Calu3 (cell line): ENCODE measurements around the gene HSPB2. TPM values are rescaled to one million over a fixed set of nuclear protein-coding genes. Genes with fewer than 3 reads are reported as not detected.

Experiments used
- Bru-seq: library from RNA; stranded (reverse); fragments of 400-500 nt; gene quantifications from one replicate; lab custom pipeline; 2021; lab: Mats Ljungman, UMichigan
- BruChase-seq, 2 experiments: library from RNA; stranded (reverse); fragments of 400-500 nt; gene quantifications; one replicate each; lab custom pipeline; 2021; lab: Mats Ljungman, UMichigan
- BruUV-seq: library from RNA; stranded (reverse); fragments of 400-500 nt; replicated peaks from 2 replicates; lab custom pipeline; 2021; lab: Mats Ljungman, UMichigan
- CTCF ChIA-PET: fragments of 300-600 bp; sonication (Branson Sonifier 250); formaldehyde crosslinking; loops from one replicate; lab custom pipeline; 2022; ENCODE audit warnings: antibody characterized with exemption; lab: Charles Lee
- DNase-seq: peaks from one replicate; pipeline ENCODE4 v3.0.0; 2022
- H3K27ac Mint-ChIP-seq: one replicate; pipeline ENCODE4 v1.8.0; 2022; ENCODE audit warnings: mixed read lengths; ENCODE audit not compliant: unreplicated experiment
- H3K27me3 Mint-ChIP-seq: one replicate; pipeline ENCODE4 v1.8.0; 2022; ENCODE audit warnings: mixed read lengths; ENCODE audit not compliant: unreplicated experiment
- H3K36me3 Mint-ChIP-seq: one replicate; pipeline ENCODE4 v1.8.0; 2022; ENCODE audit warnings: mild to moderate bottlenecking, moderate library complexity, mixed read lengths; ENCODE audit not compliant: insufficient read depth, unreplicated experiment
- H3K4me1 Mint-ChIP-seq: one replicate; pipeline ENCODE4 v1.8.0; 2022; ENCODE audit warnings: mild to moderate bottlenecking, low read depth, mixed read lengths; ENCODE audit not compliant: unreplicated experiment
- H3K4me3 Mint-ChIP-seq: one replicate; pipeline ENCODE4 v1.8.0; 2022; ENCODE audit warnings: mild to moderate bottlenecking, low read depth, moderate library complexity, mixed read lengths; ENCODE audit not compliant: unreplicated experiment
- H3K9me3 Mint-ChIP-seq: one replicate; pipeline ENCODE4 v1.8.0; 2022; ENCODE audit warnings: low read depth, mixed read lengths; ENCODE audit not compliant: unreplicated experiment
- CTCF ChIP-seq: fragments of 200-600 bp; IDR thresholded peaks from one replicate; pipeline ENCODE4 v1.8.0; 2022; ENCODE audit warnings: antibody characterized with exemption; ENCODE audit not compliant: unreplicated experiment
- intact Hi-C: fragments of 100-400 bp; cut with micrococcal nuclease; formaldehyde crosslinking; loops from one replicate; pipeline ENCODE4 v1.10.0; 2022; ENCODE audit not compliant: unreplicated experiment
- long read RNA-seq: library from polyadenylated mRNA; stranded (forward); transcript quantifications from one replicate; pipeline ENCODE4 v2.0.0, GENCODE V29; 2022
- total RNA-seq: library from RNA; stranded (reverse); gene quantifications from 2 replicates; pipeline ENCODE4 v1.2.3, GENCODE V29; 2022

Gene HSPB2
- total RNA-seq (not detected in 2 replicates), Bru-seq, nascent RNA (not detected), BruChase-seq, experiment 1, labeled RNA remaining after a 6-hour chase (percentile 26 among the genes with signal in this experiment), BruChase-seq, experiment 2, labeled RNA remaining after a 2-hour chase (percentile 21 among the genes with signal in this experiment)
- long read RNA-seq: 0 reads

- Mint-ChIP-seq H3K36me3 (no peaks in the 10 kb centered on the region), H3K4me3 (no peak within 1 kb of the TSS), H3K27ac (no peak within 1 kb of the TSS), H3K9me3 (no peaks in the 10 kb centered on the region), H3K27me3 (peaks cover 8% of the 10 kb centered on the region), H3K4me1 (peaks cover 11% of the 10 kb centered on the region)
- TF ChIP-seq CTCF: no peak
- DNase-seq: no peak
- no TSS peak for BruUV-seq
- CTCF ChIA-PET: no interaction called here
- intact Hi-C loops: no loop called here
Observed at GRCh38 chr11:111912535-111912934, at the start of gene HSPB2. HSPB2 (plus strand) TSS chr11:111912734; CDS start chr11:111912830, 96 bp downstream.

GRCh38 chr11:111870113-111870512 is 42.4 kb upstream of the HSPB2 start:
- CTCF ChIA-PET: interaction anchor here (1.1 to 2.5 kb wide), 3 partner anchors 57 to 358 kb away, joined by 3 to 12 read pairs (median 11); partner anchors contain the start of gene BTG4
- Mint-ChIP-seq H3K4me3 (peak overlapping the region; percentile 78), H3K27ac (no peak overlapping the region), H3K4me1 (no peaks in the 10 kb centered on the region), H3K27me3 (no peaks in the 10 kb centered on the region), H3K36me3 (peaks cover 14% of the 10 kb centered on the region), H3K9me3 (no peaks in the 10 kb centered on the region)
- BruUV-seq: no TSS peak
- intact Hi-C loops: loop anchor here (10.0 kb wide), 1 partner anchor 205 kb away; the partner anchor contains the start of genes NKAPD1 and PIH1D2
- DNase-seq: no peak
- no peak for TF ChIP-seq CTCF

- no TSS peak for BruUV-seq
- intact Hi-C loops: loop anchor here (10.0 kb wide), 1 partner anchor 204 kb away; the partner anchor contains the start of genes NKAPD1 and PIH1D2
- no peaks in the 10 kb centered on the region for H3K27me3 Mint-ChIP-seq
- H3K27ac Mint-ChIP-seq: no peak overlapping the region
- no peaks in the 10 kb centered on the region for H3K4me1 Mint-ChIP-seq
- H3K36me3 Mint-ChIP-seq: peaks cover 14% of the 10 kb centered on the region
- TF ChIP-seq CTCF: no peak
- H3K9me3 Mint-ChIP-seq: no peaks in the 10 kb centered on the region
- CTCF ChIA-PET: interaction anchor here (0.6 to 2.5 kb wide), 4 partner anchors 57 to 408 kb away, joined by 3 to 12 read pairs (median 7); partner anchors contain the start of gene BTG4
- peak overlapping the region; percentile 78 for H3K4me3 Mint-ChIP-seq
- DNase-seq: no peak
Observed at GRCh38 chr11:111870522-111870885, 42.0 kb upstream of the HSPB2 start.

- intact Hi-C loops: loop anchor here (10.0 kb wide), 1 partner anchor 204 kb away; the partner anchor contains the start of genes NKAPD1 and PIH1D2
- peak; percentile 8 for TF ChIP-seq CTCF
- Mint-ChIP-seq H3K9me3 (no peaks in the 10 kb centered on the region), H3K4me1 (no peaks in the 10 kb centered on the region), H3K27ac (peak within 1 kb of the TSS; percentile 70), H3K36me3 (peaks cover 14% of the 10 kb centered on the region), H3K27me3 (no peaks in the 10 kb centered on the region), H3K4me3 (peak within 1 kb of the TSS; percentile 78)
- no TSS peak for BruUV-seq
- CTCF ChIA-PET: interaction anchor here (0.6 to 2.5 kb wide), 6 partner anchors 56 to 410 kb away, joined by 3 to 12 read pairs (median 4); partner anchors contain the start of gene BTG4
- DNase-seq: peak; percentile 76
Observed at GRCh38 chr11:111870886-111871692, 41.4 kb upstream of the HSPB2 start, which contains the start of gene ALG9. ALG9 (minus strand) TSS chr11:111871581; CDS start chr11:111871482, 99 bp downstream.
